ENCODE results near the gene PLG.
A peak's percentile ranks its signal among the peaks of the same experiment; 100 is the strongest.
"Not testable (repeated sequence)": the region's sequence is repeated elsewhere in the genome, so short reads cannot be mapped to it uniquely, and the experiment has no call there.

Gene PLG

DNA sequence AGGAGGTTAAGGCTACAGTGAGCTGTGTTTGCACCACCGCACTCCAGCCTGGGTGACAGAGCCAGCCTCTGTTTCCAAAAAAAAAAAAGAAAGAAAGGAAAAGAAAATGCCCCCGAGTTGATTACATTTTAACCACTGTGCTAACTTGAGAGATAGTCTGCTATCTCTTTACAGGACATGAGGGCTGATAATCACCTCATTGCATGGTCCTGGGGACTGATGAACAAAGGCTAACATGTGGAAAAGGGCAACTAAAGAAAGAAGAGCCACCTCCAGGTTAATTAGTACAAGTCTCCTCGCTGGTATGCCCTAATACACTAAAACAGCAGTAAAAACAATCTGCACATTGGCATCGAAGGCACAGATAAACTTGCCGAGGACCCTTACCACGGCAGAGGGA lies 4.2 kb upstream of the PLG start:
- FAIRE-seq (no peak), DNase-seq (ENCODE audit: low spot score) (no peak)

DNA sequence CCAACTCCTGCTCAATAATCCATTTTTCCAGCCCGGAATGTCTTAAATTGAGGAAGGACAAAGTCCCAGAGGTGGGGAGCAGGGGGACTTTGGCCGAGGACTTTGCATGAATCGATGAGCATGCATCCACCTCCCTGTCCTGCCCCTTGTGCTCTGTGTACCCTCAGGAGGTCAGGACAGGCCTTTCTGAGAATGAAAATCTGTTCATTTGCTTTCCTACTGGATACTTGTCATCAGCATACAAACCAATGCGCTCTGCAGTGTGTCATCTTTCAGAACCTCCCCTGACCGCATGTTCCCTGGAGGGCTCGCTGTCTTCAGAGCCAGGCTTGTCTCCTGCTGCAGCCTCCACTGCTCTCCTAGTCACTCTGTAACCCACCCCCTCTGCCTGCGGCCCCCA lies 2.6 kb downstream of the PLG start:
- FAIRE-seq; DNase-seq (ENCODE audit: low spot score): not testable (repeated sequence)

DNA sequence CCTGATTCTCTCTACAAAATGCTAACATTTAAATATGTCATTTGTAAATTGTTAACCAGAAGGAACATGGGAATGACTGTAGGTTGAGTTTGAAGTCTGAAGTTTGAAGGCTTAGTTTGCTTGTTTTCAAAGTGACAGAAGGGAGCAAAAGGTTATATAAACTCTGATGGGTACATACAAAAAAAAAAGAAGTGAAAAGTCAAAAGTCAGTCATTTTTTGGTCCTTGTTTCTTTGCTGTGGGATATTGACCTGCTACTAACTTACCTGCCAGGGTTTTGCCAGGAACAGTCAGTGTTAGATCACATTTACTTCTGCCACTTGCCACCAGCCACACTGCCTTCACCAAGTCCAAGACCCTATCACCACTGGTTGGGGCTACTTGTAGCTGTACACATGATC lies 6.9 kb downstream of the PLG start:
- DNase-seq (ENCODE audit: low spot score); FAIRE-seq: not testable (repeated sequence)

DNA sequence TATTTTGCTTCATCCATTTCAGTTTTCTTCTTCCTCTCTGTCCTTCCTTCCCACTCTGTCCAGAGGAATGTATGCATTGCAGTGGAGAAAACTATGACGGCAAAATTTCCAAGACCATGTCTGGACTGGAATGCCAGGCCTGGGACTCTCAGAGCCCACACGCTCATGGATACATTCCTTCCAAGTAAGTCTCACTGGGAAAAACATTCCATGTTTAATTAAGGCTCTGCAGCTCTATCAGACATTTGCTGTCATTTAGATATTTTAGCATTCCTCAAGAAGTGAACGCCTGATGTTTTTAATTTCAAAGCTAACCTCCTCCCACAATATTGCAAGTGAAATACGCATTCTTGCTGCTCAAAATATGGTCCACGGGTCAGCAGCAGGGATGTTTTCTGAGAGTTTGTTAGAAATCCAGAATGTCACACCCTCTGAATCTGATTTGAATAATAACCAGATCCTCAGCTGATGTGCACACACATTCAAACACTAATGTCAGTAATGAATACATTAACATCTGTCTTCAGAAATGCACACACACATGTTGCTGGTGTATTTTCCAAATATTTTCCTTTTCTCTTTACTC lies 12.8 kb downstream of the PLG start:
- no peak for FAIRE-seq
- DNase-seq (ENCODE audit: low spot score), result no peak

DNA sequence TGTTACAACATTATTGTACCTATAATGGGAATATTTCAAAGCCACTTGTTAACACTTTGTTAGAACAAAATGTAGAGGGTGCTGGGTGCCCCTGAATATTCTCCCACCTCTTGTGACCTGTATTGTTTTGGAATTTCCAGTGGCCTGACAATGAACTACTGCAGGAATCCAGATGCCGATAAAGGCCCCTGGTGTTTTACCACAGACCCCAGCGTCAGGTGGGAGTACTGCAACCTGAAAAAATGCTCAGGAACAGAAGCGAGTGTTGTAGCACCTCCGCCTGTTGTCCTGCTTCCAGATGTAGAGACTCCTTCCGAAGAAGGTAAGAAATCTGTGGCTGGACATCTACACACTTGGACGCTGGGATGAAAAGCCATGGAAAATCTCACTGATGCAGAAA lies 28.9 kb downstream of the PLG start:
- FAIRE-seq, result no peak

DNA sequence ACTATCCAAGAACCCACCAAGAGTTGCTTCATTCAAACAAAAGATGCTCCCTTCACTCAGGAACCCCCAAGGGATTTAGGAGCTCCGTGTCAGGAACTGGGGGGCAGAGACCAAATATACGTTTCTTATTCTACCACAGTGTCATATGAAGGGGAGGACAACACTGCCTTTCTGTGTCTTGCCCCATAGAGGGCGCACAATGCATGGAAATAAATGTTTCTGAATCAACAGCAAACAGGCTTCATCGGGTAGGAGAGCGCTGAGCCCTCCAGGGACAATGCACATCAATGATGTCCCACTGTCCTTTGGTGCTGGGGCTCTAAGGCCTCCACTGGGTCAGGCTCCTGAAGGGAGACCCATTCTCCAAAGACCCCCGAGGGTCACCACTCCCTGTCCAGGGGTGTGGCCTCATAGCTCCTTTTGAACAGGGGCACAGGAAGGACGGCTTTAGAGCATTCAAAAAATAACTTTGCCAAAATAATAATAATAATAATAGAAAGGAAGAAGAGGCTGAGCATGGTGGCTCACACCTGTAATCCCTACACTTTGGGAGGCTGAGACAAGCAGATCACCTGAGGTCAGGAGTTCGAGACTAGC lies 31.1 kb downstream of the PLG start:
- peak; percentile 38 for DNase-seq (ENCODE audit: low spot score)
- no peak for FAIRE-seq

More for the DNA sequence above, 28.9 kb downstream of the PLG start:
- DNase-seq (ENCODE audit: low spot score), result peak; percentile 17

DNA sequence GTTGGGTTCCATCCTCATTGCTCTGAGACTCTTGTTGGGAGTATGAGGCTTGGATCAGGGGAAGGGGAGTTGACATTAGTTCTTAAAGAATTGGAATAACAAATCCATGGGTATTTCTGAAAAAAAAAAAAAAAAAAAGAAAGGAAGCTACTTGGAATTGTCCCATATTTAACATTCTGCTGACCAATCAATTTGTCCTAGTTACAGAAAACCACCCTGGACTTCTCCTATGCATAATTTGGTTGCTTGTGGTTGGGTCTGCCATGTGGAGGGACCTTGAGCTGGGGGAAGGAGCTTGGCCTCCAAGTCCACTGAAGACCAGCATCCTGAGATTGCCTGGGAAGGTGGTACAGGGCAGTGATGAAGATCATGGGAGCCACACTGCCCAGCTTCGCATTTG lies 32.6 kb downstream of the PLG start:
- FAIRE-seq, result no peak
- no peak for DNase-seq (ENCODE audit: low spot score)

DNA sequence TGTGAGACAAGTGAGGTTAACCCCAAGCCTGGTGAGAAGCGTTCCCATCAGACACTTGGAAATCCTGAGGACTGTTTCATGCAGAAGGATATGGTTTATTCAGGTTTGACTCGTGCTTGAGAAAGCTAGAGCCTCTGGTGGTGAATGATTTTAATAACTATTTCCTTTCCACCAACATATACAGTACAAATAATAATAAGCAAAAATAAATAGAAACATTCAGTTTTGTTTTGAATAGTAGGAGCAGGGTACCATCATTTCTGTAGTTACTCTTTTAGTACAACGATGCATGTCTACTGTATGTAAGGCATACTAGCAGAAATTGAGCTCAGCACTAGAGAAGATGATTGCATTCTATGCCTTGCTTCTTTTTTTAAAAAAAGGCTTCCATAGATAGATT lies 33.5 kb downstream of the PLG start:
- FAIRE-seq (no peak), DNase-seq (ENCODE audit: low spot score) (no peak)

DNA sequence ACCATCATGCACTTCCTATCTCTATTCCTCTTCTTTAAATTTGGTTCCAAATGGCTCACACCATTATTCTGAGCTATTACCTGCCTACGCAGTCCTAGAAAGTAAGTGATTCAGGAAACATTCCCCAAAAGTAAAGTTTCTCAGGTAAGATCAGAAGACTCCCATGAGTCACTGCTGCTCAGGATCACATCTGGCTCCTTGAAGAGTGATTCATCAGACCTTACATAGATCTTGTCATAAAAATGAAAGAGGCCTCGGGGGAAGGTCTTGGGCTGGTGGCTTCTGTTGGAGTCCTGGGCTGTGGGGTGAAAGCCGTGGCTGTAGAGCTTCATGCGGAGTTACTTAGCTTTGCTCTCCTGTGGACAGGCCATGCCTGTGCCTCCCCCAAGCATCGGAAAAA lies 35.9 kb downstream of the PLG start:
- FAIRE-seq (no peak), DNase-seq (ENCODE audit: low spot score) (peak; percentile 7)

DNA sequence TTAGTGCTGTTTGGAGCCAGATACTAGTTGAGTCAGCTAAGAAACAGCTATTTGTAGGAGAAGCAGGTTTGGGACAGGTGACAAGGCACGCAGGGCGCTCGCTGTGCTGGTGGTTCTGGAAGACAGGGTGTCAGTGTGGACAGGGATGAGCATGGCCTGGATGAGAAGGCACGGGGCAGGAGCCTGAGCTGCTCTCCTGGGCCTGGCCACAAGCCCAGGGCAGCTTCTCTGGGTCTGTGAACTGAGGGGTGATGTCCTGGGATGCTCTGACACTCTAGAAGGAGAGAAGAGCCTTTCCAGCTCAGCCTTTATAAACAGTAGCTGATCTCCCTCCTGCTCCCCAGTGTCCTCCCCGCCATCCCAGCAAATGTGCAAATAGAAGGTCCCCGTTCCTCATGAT lies 37.9 kb downstream of the PLG start:
- FAIRE-seq, result no peak
- DNase-seq (ENCODE audit: low spot score), result no peak

DNA sequence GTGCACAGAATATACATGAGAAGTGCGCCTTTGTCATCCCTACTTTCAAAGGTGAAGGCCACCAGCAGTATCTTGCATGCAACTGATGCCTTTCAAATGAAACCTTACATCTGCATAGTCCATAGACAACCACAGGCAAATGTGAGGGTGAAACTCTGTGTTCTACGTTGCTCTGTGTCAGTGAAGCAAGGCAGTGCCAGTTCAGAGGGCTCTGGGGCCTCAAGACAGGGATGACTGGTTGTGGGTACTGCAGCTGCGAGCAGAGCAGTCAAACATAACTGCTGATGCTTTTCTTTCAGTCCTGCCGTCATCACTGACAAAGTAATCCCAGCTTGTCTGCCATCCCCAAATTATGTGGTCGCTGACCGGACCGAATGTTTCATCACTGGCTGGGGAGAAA lies 39.0 kb downstream of the PLG start:
- peak; percentile 55 for FAIRE-seq
- not testable (repeated sequence) for DNase-seq (ENCODE audit: low spot score)

DNA sequence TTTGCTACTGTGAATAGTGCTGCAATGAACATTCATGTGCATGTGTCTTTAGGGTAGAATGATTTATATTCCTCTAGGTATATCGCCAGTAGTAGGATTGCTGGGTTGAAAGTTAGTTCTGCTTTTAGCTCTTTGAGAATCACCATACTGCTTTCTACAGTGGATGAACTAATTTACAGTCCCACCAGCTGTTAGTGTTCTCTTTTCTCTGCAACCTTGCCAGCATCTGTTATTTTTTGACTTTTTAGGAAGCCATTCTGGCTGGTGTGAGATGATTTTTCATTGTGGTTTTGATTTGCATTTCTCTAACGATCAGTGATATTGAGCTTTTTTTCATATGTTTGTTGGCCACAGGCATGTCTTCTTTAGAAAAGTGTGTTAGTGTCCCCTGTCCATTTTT lies 40.0 kb downstream of the PLG start:
- no peak for FAIRE-seq
- DNase-seq (ENCODE audit: low spot score), result no peak

DNA sequence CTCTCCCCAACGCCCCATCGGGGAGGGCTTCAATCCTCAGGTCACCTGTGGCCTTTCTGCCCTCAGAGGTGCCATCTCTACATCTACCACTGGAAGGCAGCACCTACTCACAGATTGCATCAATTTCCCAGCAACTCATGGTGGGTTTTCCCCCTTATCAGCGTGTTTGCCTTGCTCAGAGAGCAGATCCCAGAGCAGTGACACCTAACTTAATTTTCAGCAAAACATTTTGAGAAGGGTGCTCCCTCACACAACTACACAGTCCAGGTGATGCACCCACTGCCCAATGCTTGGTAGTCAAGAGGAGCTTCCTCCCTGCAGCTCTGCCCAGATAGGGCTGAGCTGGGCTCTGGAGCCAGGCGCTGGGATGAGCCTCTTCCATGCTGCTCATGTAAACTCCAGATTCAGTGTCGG lies 48.2 kb downstream of the PLG start:
- peak; percentile 35 for FAIRE-seq
- DNase-seq (ENCODE audit: low spot score), result peak; percentile 31

DNA sequence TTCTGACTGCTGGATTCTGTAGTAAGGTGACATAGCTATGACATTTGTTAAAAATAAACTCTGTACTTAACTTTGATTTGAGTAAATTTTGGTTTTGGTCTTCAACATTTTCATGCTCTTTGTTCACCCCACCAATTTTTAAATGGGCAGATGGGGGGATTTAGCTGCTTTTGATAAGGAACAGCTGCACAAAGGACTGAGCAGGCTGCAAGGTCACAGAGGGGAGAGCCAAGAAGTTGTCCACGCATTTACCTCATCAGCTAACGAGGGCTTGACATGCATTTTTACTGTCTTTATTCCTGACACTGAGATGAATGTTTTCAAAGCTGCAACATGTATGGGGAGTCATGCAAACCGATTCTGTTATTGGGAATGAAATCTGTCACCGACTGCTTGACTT lies 51.2 kb downstream of the PLG start:
- not testable (repeated sequence) for FAIRE-seq; DNase-seq (ENCODE audit: low spot score)

DNA sequence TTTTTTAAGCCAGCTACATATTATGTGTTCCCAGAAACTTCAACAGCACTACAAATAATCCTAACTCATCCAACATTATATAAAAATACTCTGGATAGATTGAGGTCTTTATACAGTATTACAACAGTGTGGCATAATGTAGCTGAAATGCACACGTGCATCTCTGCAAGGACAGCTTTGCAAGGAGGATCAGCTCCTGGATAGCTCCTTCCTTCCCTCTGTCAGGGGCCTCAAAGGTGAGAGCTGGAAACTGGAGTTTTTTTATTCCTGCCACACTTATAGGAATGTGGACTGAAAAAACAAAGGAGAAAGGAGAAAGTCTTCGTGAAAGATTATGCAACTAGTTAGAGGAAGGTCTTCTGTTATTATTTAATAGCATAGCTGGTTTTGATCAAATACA lies 53.1 kb downstream of the PLG start:
- DNase-seq (ENCODE audit: low spot score), result no peak

DNA sequence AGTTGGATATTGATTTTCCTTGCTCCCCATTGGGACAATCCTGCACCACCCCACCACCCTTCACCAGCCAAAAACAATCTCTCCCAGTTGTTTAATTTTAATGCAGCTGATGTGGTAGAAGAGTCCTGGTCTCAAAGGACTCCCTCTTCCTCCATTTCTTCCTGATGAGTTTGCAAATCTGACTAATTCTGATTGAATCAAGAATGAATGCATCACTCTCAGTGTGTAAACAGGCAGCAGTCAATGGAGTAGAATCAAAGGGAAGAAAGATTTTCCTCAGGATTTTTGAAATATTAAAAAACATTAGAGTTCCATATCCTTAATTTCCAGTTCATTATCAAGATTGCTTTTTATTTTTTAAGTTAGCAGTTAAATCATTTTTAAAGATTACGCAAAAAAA lies 54.0 kb downstream of the PLG start:
- no peak for FAIRE-seq
- DNase-seq (ENCODE audit: low spot score), result no peak

More for the DNA sequence above, 53.1 kb downstream of the PLG start:
- FAIRE-seq, result no peak

DNA sequence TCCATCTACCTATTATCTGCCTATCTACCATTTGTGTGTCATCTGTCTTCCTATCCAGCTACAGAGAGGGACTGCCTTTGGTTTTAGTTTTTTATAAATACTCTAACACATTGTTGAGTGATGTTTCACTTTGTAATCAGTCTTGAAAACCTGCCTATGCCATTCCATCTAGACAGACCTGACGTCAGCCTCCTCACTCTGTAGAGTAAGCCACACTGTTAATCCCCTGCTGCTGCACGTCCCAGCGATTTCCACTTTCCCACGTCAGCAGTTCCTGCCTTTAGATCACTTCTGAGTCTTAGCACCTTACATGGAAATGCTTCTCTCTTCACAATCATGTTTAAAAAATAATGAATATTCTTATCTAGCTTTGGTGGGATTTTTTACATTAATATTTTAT lies 54.8 kb downstream of the PLG start:
- DNase-seq (ENCODE audit: low spot score), result no peak
- FAIRE-seq, result no peak

DNA sequence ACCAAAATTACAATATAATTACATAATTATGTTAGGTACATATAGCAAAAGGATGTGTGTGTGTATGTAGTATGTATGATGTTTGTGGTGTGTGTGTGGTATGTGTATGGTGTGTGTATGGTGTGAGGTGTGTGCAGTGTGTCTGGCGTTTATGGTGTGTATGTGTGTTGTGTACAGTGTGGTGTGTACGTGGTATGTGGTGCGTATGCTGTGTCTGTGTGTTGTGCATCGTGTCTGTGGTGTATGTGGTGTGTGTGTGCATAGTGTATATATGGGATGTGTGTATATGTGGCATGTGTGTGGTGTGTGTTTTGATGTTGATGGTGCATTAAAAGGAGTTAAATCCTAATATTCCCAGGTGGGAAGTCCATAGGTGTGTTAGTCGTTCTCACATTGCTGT lies 62.8 kb downstream of the PLG start:
- FAIRE-seq, result peak; percentile 65
- no peak for DNase-seq (ENCODE audit: low spot score)

DNA sequence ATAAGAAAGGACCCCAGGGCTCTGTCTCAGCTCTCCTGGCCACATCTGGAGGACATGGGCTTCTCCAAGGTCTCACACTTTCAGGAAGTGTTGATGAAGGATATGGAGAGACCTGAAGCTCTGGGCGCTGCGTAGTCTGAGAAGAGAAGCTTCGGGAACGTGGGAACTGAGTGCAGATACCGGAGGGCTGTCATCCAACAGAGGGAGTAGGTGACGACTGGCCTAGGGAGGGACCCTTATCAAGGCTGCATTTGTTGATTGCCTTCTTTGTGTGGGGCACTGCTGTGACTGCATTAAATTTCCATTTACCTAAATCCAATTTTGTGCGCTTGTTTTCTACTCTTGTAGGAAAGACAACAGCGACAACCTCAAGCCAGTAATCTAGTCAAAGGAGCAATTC lies 63.4 kb downstream of the PLG start:
- DNase-seq (ENCODE audit: low spot score), result no peak
- no peak for FAIRE-seq

DNA sequence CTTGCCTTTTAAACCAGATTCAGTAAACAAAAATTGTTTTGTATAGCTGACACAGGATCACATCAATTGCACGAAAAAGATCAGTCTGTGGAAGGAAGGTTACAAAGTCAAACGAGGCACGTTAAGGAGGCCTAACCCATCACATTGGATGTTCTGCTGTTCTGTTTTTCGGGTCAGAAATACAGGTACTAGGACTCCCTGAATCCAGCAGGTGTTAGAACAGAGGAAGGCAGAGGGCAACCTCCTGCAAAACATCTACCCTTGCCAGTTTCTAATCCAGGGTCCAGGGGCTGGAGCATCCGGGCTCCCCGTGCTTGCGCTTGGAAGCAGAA lies 64.6 kb downstream of the PLG start:
- DNase-seq (ENCODE audit: low spot score), result no peak
- FAIRE-seq, result no peak

DNA sequence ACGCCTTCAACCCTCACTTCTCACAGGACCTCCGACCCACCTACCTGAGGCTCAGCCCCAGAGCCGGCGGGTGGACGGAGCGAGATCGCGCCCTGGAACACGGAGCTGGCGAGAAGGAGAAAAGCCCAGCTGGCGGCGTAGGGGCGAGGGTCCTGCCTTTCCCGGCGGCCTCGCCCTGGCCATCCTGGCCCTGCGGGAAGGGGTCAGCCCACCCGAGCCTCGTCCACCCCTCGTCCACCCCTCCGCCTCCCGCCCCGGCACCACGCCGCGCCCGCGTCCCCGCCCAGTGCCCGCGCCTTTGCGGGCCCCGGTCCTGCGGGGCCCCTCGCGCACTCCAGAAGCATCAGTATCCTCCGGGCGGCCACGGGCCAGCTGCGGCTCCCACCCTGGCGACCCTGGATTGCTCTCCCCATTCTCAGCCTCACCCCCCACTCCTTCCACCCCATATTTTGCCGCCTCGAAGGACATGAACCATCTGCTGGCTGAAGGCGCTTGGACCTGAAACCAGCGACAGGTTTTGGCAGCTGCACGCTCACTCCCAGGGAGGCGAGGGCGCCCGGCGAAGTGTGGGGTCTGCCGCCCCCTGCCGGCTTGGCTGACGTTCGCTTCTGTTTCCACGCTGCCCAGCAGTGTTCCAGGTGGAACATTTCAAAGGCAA lies 65.1 kb downstream of the PLG start:
- FAIRE-seq (no peak), DNase-seq (ENCODE audit: low spot score) (peak; percentile 80)

DNA sequence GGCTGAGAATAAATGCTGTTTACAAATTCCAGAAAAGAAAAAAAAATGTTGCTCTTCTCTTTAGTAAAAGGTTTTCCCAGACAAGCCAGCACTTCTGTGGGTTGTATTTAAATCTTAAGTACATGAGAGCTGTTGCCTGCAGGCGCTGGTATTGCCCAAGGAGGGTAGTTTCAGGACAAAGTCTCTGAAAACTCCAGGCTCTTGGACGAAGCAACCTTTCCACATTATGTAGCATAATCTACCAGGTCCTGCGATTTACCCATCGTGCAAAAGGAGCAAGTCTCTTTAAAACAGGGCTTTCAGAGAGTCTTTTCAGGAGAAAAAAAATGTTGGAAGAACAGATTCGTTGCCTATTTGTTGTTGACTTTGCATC lies 65.6 kb downstream of the PLG start:
- DNase-seq (ENCODE audit: low spot score) (no peak), FAIRE-seq (no peak)

DNA sequence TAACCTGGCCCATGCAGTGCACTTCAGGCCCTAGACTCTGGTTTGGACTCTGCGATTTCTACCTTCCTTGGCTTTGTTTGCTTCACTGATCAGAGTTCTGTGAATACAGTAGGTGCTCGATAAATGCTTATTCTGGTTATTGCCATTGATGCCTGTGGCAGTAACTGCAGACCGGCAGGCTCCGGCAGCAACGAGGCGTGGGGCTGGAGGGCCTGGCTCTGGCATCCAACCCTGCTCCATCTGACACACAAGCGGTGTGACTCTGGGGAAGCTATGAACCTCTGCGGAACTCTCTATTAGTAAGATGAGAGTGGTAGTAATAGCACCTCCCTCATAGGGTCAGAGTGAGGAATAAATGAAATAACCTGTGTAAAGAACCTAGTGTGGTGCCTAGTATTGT lies 66.1 kb downstream of the PLG start:
- FAIRE-seq (no peak), DNase-seq (ENCODE audit: low spot score) (no peak)
